HUDEP-2 (cell line): Measurements from ENCODE around the gene CACNG4.
"Not testable (repeated sequence)": the region's sequence is repeated elsewhere in the genome, so short reads cannot be mapped to it uniquely, and the experiment has no call there.

ENCODE experiments used
- DNase-seq, 76 experiments: peaks; one replicate each; lab custom pipeline; 2025; ENCODE audit not compliant: unreplicated experiment in 76 of 76; lab: John Stamatoyannopoulos, UW

The CACNG4 gene

GRCh38 chr17:67040652-67041051 is 76.1 kb downstream of the CACNG4 start:
- DNase-seq = no peak

GRCh38 chr17:67041119-67041518 is 76.6 kb downstream of the CACNG4 start:
- not testable (repeated sequence) for DNase-seq

GRCh38 chr17:67041531-67041930 is 77.0 kb downstream of the CACNG4 start:
- no peak for DNase-seq

- DNase-seq = no peak
These were observed 77.7 kb downstream of the CACNG4 start for GRCh38 chr17:67041941-67042899.

- no peak for DNase-seq
These were observed 78.8 kb downstream of the CACNG4 start for GRCh38 chr17:67043283-67043682.

- no peak for DNase-seq
These were observed 79.7 kb downstream of the CACNG4 start, which contains the start of gene CACNG1 for GRCh38 chr17:67044016-67044772. Gene CACNG1 (plus strand): TSS chr17:67044554. CDS start chr17:67044661, 107 bp downstream.

GRCh38 chr17:67044940-67045339 is 80.4 kb downstream of the CACNG4 start:
- DNase-seq = no peak

- no peak for DNase-seq
These were observed 81.9 kb downstream of the CACNG4 start for GRCh38 chr17:67046398-67046797.

GRCh38 chr17:67047382-67047781 is 82.9 kb downstream of the CACNG4 start:
- DNase-seq = no peak

- no peak for DNase-seq
These were observed 84.7 kb downstream of the CACNG4 start for GRCh38 chr17:67049025-67049739.

GRCh38 chr17:67050066-67050465 is 85.6 kb downstream of the CACNG4 start:
- no peak for DNase-seq

GRCh38 chr17:67050471-67051154 is 86.1 kb downstream of the CACNG4 start:
- no peak for DNase-seq

- no peak for DNase-seq
These were observed 86.6 kb downstream of the CACNG4 start for GRCh38 chr17:67051155-67051538.

GRCh38 chr17:67051837-67052236 is 87.3 kb downstream of the CACNG4 start:
- no peak for DNase-seq

GRCh38 chr17:67052720-67053437 is 88.4 kb downstream of the CACNG4 start:
- DNase-seq = no peak

GRCh38 chr17:67053438-67054000 is 89.0 kb downstream of the CACNG4 start:
- no peak for DNase-seq

- DNase-seq = no peak
These were observed 89.6 kb downstream of the CACNG4 start for GRCh38 chr17:67054011-67054591.

- DNase-seq = no peak
These were observed 90.1 kb downstream of the CACNG4 start for GRCh38 chr17:67054608-67055007.

- no peak for DNase-seq
These were observed 90.5 kb downstream of the CACNG4 start for GRCh38 chr17:67055041-67055443.
